Upper lobe of left lung (tissue), 6 donors: ENCODE data around the gene PEPD. TPM values are rescaled to one million over a fixed set of nuclear protein-coding genes. Genes with fewer than 3 reads are reported as not detected.

Experiments used
- ATAC-seq, 2 donors: fragments of 200-7000 bp; cut with Tn5 transposase; one replicate each; pipeline ENCODE4 v1.9.1; 2022; ENCODE audit warnings: mild to moderate bottlenecking in 2 of 2, moderate library complexity in 2 of 2; ENCODE audit not compliant: low FRiP score in 2 of 2
- DNase-seq, 2 donors: peaks; one replicate each; pipeline ENCODE4 v3.0.0-alpha.2; 2019 to 2020
- H3K27ac ChIP-seq, 4 donors: fragments of 200-600 bp; sonication (generic); one replicate each; pipeline ENCODE4 v1.5.1; 2016 to 2019
- H3K27me3 ChIP-seq, 4 donors: fragments of 200-600 bp; sonication (generic); one replicate each; pipeline ENCODE4 v1.5.1; 2017 to 2019
- H3K36me3 ChIP-seq, 4 donors: fragments of 200-600 bp; sonication (generic); one replicate each; pipeline ENCODE4 v1.5.1; 2016 to 2019
- H3K4me1 ChIP-seq, 4 donors: fragments of 200-600 bp; sonication (generic); one replicate each; pipeline ENCODE4 v1.5.1; 2018 to 2019
- H3K4me3 ChIP-seq, 4 donors: fragments of 200-600 bp; sonication (generic); one replicate each; pipeline ENCODE4 v1.5.1; 2017 to 2019; ENCODE audit warnings: mild to moderate bottlenecking in 2 of 4, moderate library complexity in 1 of 4
- H3K9me3 ChIP-seq, 4 donors: fragments of 200-600 bp; sonication (generic); one replicate each; pipeline ENCODE4 v1.5.1; 2018 to 2019
- EP300 ChIP-seq, 4 donors: sonication (generic); formaldehyde crosslinking; IDR thresholded peaks; one replicate each; pipeline ENCODE4 v1.5.1; 2017; ENCODE audit warnings: antibody characterized with exemption in 4 of 4, control low read depth in 2 of 4
- POLR2A ChIP-seq, 4 donors: fragments of 450-650 bp; IDR thresholded peaks; one replicate each; pipeline ENCODE4 v1.5.1; 2016 to 2017; ENCODE audit warnings: antibody characterized with exemption in 4 of 4, mild to moderate bottlenecking in 2 of 4
- POLR2AphosphoS5 ChIP-seq, 2 donors: sonication (generic); formaldehyde crosslinking; IDR thresholded peaks; one replicate each; pipeline ENCODE4 v1.5.1; 2017; ENCODE audit warnings: antibody characterized with exemption in 2 of 2
- WGBS, 2 donors: methylation state at CpG; one replicate each; pipeline ENCODE4 v1.1.5; 2017 to 2018; 5-methylcytosine and 5-hydroxymethylcytosine counted together
- total RNA-seq, 6 donors: library from RNA; depleted of rRNA in 4 of 6; stranded (reverse); fragments of >200 nt in 4 of 6; gene quantifications; one replicate each; pipeline versions ENCODE4 v1.1.0 to v1.2.1, GENCODE V29; 2016 to 2021
- TF ChIP-seq, protein P1 (sequence below), 6 experiments: fragments of 450-650 bp in 4 of 6; fragments of 200-600 bp in 2 of 6; sonication (generic) in 2 of 6; IDR thresholded peaks; one replicate each; pipeline ENCODE4 v1.5.1; 2016 to 2019; ENCODE audit warnings: antibody characterized with exemption in 6 of 6
- donor health status: DM: no; HTN: no; CAD: no; lungs with moderate emphysema.
- donor health status: DM: no; HTN: yes; CAD: no; lungs with severe emphysema.

The PEPD gene
- total RNA-seq, 6 donors from 2014 or later, result 30.4 to 106 (median 80.6) TPM

- Histone ChIP-seq H3K27me3 (no peaks in the 10 kb centered on the region), H3K9me3 (no peaks in the 10 kb centered on the region), H3K4me1 (no peaks in the 10 kb centered on the region), H3K4me3 (no peak overlapping the region), H3K27ac (no peak overlapping the region), H3K36me3 (peaks cover 0 to 25% (median 14%) of the 10 kb centered on the region in 4 donors)
- WGBS, 2 donors, result 60 to 94% methylated on average over 1 to 15 of the region's 15 CpGs
- ATAC-seq (no peak), DNase-seq (peak in 1 of 2 donors; percentile 54)
- TF ChIP-seq, protein P1, sequence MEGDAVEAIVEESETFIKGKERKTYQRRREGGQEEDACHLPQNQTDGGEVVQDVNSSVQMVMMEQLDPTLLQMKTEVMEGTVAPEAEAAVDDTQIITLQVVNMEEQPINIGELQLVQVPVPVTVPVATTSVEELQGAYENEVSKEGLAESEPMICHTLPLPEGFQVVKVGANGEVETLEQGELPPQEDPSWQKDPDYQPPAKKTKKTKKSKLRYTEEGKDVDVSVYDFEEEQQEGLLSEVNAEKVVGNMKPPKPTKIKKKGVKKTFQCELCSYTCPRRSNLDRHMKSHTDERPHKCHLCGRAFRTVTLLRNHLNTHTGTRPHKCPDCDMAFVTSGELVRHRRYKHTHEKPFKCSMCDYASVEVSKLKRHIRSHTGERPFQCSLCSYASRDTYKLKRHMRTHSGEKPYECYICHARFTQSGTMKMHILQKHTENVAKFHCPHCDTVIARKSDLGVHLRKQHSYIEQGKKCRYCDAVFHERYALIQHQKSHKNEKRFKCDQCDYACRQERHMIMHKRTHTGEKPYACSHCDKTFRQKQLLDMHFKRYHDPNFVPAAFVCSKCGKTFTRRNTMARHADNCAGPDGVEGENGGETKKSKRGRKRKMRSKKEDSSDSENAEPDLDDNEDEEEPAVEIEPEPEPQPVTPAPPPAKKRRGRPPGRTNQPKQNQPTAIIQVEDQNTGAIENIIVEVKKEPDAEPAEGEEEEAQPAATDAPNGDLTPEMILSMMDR (IDR thresholded peaks at IDR 0.05), result no peak
- TF ChIP-seq POLR2A (IDR thresholded peaks at IDR 0.05) (no peak), EP300 (IDR thresholded peaks at IDR 0.05) (no peak), POLR2AphosphoS5 (IDR thresholded peaks at IDR 0.05) (no peak)
Observed at GRCh38 chr19:33509774-33510173, 11.8 kb downstream of the PEPD start.

GRCh38 chr19:33508941-33509614 is 12.5 kb downstream of the PEPD start:
- no peak for DNase-seq
- Histone ChIP-seq H3K4me3 (no peak overlapping the region), H3K27me3 (no peaks in the 10 kb centered on the region), H3K36me3 (peaks cover 0 to 29% (median 17%) of the 10 kb centered on the region in 4 donors), H3K9me3 (no peaks in the 10 kb centered on the region), H3K27ac (no peak overlapping the region), H3K4me1 (no peaks in the 10 kb centered on the region)
- TF ChIP-seq, protein P1 (IDR thresholded peaks at IDR 0.05), result no peak
- TF ChIP-seq POLR2AphosphoS5 (IDR thresholded peaks at IDR 0.05), result no peak
- no peak for TF ChIP-seq POLR2A (IDR thresholded peaks at IDR 0.05)
- no peak for TF ChIP-seq EP300 (IDR thresholded peaks at IDR 0.05)
- no peak for ATAC-seq
- 95 to 100% methylated on average over 3 to 12 of the region's 12 CpGs for WGBS, 2 donors

DNA sequence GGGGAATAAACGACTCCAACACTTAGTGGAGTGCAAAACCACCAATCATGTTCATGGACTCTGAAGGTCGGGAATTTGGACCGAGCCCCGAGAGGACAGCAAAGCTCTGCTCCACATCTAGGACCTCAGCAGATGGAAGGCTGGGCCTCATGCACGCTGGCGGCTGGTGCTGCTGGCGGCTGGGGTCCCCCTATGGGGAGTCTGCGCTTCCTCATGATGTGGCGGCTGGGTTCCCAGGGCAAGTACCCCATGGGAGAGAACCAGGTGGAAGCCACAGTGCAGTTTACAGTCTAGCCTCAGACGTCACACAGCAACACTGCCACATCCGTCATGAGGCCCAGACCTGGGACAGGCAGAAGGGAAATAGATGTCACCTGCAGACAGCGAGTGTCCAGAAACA is 13.2 kb downstream of the PEPD start:
- H3K27me3 ChIP-seq, result no peaks in the 10 kb centered on the region
- no peak for ATAC-seq
- peaks cover 0 to 29% (median 17%) of the 10 kb centered on the region in 4 donors for H3K36me3 ChIP-seq
- DNase-seq, result no peak
- TF ChIP-seq, protein P1 (IDR thresholded peaks at IDR 0.05), result no peak
- TF ChIP-seq EP300 (IDR thresholded peaks at IDR 0.05), result no peak
- TF ChIP-seq POLR2AphosphoS5 (IDR thresholded peaks at IDR 0.05), result no peak
- TF ChIP-seq POLR2A (IDR thresholded peaks at IDR 0.05), result no peak
- H3K9me3 ChIP-seq, result no peaks in the 10 kb centered on the region
- WGBS, 2 donors, result 86 to 92% methylated on average over 2 to 11 of the region's 12 CpGs
- H3K4me3 ChIP-seq, result no peak overlapping the region
- H3K27ac ChIP-seq, result no peak overlapping the region
- no peaks in the 10 kb centered on the region for H3K4me1 ChIP-seq

DNA sequence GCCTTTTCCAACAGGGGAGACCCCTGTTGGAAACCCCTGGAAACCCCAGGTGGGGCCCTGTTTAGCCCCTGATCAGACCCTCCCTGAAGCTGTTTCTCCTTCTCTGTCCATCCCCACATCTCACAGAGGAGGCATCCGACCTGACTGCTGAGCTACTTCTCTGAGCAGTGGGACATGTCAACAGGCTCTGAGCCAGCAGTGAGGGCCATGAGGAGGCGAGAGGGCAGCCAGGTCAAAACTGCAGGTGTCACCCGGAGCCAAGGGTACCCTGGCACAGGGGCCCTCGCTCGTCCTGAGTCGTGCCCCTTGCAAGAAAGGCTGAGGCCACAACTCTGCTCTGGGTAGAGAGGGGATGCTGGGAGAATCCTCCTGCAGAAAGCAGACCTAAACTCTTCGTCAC is 13.6 kb downstream of the PEPD start:
- ATAC-seq, result no peak
- TF ChIP-seq, protein P1 (IDR thresholded peaks at IDR 0.05), result no peak
- TF ChIP-seq EP300 (IDR thresholded peaks at IDR 0.05) (no peak), POLR2A (IDR thresholded peaks at IDR 0.05) (no peak), POLR2AphosphoS5 (IDR thresholded peaks at IDR 0.05) (no peak)
- Histone ChIP-seq H3K4me3 (no peak overlapping the region), H3K27ac (no peak overlapping the region), H3K9me3 (no peaks in the 10 kb centered on the region), H3K36me3 (peaks cover 0 to 29% (median 17%) of the 10 kb centered on the region in 4 donors), H3K4me1 (no peaks in the 10 kb centered on the region), H3K27me3 (no peaks in the 10 kb centered on the region)
- no peak for DNase-seq
- 83 to 90% methylated on average over 2 to 5 of the region's 7 CpGs for WGBS, 2 donors
